Stimulated activated CD8-positive, alpha-beta memory T cell treated with anti-CD3 and anti-CD28 coated beads, Interleukin-12 subunit alpha, Interleukin-12 subunit beta, amount 100 ng/mL, for 1 hour (primary cell): Measurements from ENCODE around the gene ATP6V1G3.
"Not testable (repeated sequence)": the region's sequence is repeated elsewhere in the genome, so short reads cannot be mapped to it uniquely, and the experiment has no call there.

Experiments used
- DNase-seq: peaks from one replicate; pipeline ENCODE4 v3.0.0-alpha.2; 2020; ENCODE audit warnings: low read depth

ATP6V1G3 gene

GRCh38 chr1:198496216-198497143 lies 44.0 kb downstream of the ATP6V1G3 start:
- DNase-seq, result no peak

- DNase-seq, result no peak
These were observed 44.8 kb downstream of the ATP6V1G3 start for GRCh38 chr1:198495631-198496030.

- DNase-seq, result no peak
These were observed 45.8 kb downstream of the ATP6V1G3 start for GRCh38 chr1:198494658-198495103.

GRCh38 chr1:198494139-198494538 lies 46.3 kb downstream of the ATP6V1G3 start:
- DNase-seq, result no peak

- DNase-seq, result no peak
These were observed 47.2 kb downstream of the ATP6V1G3 start for GRCh38 chr1:198493329-198493728.

- DNase-seq, result no peak
These were observed 47.6 kb downstream of the ATP6V1G3 start for GRCh38 chr1:198492872-198493271.

GRCh38 chr1:198491596-198491995 lies 48.9 kb downstream of the ATP6V1G3 start:
- no peak for DNase-seq

- DNase-seq, result no peak
These were observed 49.5 kb downstream of the ATP6V1G3 start for GRCh38 chr1:198491028-198491427.

- no peak for DNase-seq
These were observed 50.3 kb downstream of the ATP6V1G3 start for GRCh38 chr1:198490224-198490623.

- no peak for DNase-seq
These were observed 53.6 kb downstream of the ATP6V1G3 start for GRCh38 chr1:198486903-198487302.

GRCh38 chr1:198483645-198484044 lies 56.8 kb downstream of the ATP6V1G3 start:
- DNase-seq, result no peak

- no peak for DNase-seq
These were observed 57.5 kb downstream of the ATP6V1G3 start for GRCh38 chr1:198483006-198483405.

- no peak for DNase-seq
These were observed 58.8 kb downstream of the ATP6V1G3 start for GRCh38 chr1:198481661-198482060.

- no peak for DNase-seq
These were observed 59.6 kb downstream of the ATP6V1G3 start for GRCh38 chr1:198480876-198481275.

GRCh38 chr1:198477354-198477753 lies 63.1 kb downstream of the ATP6V1G3 start:
- DNase-seq, result not testable (repeated sequence)
